Measurements from ENCODE around the gene PLEKHH1.

The PLEKHH1 gene

DNA sequence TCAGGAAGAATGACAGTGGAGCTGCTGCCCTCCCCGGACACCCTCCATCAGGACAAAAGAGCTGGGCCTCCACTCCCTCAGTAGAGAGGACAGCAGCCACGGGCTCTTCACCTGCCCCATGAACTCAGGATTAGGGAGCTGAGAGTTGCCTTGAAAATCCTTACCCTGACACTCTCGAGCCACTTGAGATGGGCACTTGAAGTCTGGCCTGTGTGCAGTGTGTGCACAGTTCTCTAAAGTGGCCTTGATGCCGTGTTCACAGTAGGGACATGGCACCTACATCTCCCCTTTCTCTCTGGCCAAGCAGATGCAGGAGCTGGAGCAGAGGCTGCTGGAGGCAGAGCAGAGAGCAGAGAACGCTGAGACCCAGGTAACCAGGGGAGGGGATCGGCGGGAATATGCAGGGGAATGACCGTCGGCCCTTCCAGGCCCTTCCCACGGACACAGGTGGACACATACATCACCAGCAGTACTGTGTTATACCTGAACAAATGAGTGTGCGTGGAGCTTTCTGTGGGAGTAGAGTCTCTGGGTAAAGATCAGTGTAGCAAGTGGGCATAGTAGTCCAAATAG lies 22.5 kb downstream of the PLEKHH1 start:
- TF ChIP-seq ZFX (IDR thresholded peaks at IDR 0.05): no peak
- TF ChIP-seq, protein P1, sequence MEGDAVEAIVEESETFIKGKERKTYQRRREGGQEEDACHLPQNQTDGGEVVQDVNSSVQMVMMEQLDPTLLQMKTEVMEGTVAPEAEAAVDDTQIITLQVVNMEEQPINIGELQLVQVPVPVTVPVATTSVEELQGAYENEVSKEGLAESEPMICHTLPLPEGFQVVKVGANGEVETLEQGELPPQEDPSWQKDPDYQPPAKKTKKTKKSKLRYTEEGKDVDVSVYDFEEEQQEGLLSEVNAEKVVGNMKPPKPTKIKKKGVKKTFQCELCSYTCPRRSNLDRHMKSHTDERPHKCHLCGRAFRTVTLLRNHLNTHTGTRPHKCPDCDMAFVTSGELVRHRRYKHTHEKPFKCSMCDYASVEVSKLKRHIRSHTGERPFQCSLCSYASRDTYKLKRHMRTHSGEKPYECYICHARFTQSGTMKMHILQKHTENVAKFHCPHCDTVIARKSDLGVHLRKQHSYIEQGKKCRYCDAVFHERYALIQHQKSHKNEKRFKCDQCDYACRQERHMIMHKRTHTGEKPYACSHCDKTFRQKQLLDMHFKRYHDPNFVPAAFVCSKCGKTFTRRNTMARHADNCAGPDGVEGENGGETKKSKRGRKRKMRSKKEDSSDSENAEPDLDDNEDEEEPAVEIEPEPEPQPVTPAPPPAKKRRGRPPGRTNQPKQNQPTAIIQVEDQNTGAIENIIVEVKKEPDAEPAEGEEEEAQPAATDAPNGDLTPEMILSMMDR (conservative IDR thresholded peaks at IDR 0.05): no peak
- no peak overlapping the region for H3K27ac ChIP-seq

DNA sequence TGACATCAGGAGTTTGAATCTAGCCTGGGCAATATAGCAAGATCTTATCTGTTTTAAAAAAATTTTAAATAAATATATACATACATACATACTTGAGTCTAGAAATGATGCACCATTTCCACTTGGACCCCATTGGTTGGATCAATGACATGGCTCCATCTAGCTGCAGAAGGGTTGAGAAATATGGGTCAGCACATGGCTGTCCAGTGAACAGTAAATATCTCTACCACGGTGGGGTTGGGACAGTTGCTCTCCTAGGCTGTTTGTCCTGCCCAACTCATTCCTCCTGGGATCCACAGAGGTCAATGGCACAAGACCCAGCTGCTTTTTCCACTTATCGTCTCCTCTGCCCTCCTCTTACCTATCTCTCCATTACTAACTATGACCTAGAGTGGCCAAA lies 23.6 kb downstream of the PLEKHH1 start:
- no peak overlapping the region for H3K27ac ChIP-seq
- TF ChIP-seq, protein P1 (conservative IDR thresholded peaks at IDR 0.05): no peak
- TF ChIP-seq ZFX (IDR thresholded peaks at IDR 0.05): no peak

DNA sequence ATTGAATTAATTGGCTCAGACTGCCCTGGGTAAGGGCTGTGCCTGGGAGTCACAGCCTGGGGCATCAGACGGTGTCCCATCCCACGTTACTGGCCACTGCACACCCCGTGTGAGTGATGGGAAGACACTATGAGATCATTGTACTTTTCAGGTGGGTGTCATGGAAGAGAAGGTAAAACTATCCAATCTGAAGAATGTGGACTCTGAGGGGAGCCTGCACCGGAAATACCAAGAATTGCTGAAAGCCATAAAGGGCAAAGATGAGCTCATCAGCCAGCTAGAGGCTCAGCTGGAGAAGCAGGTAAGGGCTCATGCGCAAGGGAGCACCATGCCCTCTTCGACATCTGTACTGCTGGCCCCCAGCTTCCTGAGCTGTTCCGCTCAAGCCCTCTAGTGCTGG lies 24.0 kb downstream of the PLEKHH1 start:
- no peak for TF ChIP-seq ZFX (IDR thresholded peaks at IDR 0.05)
- TF ChIP-seq, protein P1 (conservative IDR thresholded peaks at IDR 0.05): no peak
- H3K27ac ChIP-seq: no peak overlapping the region

DNA sequence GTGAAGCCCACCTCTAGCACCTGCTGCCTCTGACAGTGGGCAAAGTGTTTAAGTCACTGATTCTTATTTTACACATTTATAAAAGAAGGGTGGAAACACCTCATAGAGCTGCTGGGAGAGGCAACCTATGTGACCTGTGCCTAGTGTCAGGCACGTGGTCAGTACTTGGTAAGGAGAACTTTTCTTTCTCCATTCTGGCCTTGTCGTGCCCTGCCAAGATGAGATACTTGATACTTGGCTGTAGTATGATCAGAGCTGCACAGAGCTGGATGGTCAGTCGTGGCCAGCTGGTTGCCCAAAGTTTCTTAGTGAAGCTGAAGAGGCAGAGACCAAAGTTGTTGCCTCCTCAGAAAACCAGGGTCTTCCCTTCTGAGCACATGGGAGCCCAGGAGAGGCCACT lies 24.6 kb downstream of the PLEKHH1 start:
- no peak for TF ChIP-seq ZFX (IDR thresholded peaks at IDR 0.05)
- TF ChIP-seq, protein P1 (conservative IDR thresholded peaks at IDR 0.05): no peak
- no peak overlapping the region for H3K27ac ChIP-seq

DNA sequence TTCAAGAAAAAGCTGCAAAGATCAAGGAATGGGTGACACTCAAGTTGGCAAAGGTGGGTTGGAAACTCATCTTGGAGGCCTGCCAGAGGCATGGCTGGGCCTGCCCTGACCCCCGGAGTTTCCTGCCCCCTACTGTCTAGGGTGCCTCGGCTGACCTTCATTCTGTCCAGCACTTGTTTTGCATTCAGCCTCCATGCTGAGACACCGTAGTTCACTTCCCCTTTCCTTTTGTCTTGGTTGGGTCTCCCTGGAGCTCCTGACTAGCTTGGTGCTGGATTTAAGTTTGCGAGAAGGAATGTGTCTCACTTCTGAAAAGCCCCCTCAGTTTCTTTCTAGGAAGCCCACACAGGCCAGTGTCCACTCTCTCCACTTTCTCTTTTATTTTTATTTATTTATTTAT lies 26.5 kb downstream of the PLEKHH1 start:
- no peak for TF ChIP-seq ZFX (IDR thresholded peaks at IDR 0.05)
- TF ChIP-seq, protein P1 (conservative IDR thresholded peaks at IDR 0.05): no peak
- H3K27ac ChIP-seq: no peak overlapping the region

DNA sequence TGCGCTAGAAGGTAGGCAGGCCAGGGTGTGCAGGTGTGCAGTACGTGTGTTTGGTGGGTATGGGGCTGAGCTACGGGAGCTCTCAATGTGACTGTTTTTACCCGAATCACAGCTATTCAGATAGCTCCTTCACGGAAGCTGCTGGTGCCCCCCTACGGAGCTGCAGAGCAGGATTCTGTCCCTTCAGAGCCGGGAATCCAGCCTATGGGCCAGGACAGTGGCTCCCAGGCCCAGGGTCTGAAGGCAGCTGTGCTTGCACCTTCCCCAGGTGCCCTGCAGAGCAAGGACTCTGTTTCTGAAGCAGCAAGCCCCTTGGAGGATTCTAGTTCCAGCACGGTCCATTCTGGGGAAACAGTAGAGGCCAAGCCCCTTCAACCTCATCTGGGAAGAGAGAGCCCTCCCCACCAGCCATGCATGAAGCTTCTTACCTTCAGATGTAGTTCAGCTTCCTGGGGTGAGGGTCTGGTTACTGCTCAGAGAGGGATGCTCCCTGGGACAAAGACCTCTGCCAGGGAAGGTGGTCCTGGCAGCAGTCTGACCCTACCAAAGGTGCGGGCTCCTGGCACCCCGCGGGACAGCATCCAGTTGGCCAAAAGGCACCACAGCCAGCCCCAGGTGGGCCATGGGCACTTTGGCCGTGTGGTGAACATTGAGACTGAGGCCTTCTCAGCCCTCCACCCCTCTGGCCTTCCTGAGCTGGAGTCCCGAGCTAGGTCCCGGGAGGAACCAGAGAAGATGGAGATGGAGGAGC lies 29.1 kb downstream of the PLEKHH1 start:
- no peak for TF ChIP-seq ZFX (IDR thresholded peaks at IDR 0.05)
- TF ChIP-seq, protein P1 (conservative IDR thresholded peaks at IDR 0.05): no peak
- no peak overlapping the region for H3K27ac ChIP-seq

DNA sequence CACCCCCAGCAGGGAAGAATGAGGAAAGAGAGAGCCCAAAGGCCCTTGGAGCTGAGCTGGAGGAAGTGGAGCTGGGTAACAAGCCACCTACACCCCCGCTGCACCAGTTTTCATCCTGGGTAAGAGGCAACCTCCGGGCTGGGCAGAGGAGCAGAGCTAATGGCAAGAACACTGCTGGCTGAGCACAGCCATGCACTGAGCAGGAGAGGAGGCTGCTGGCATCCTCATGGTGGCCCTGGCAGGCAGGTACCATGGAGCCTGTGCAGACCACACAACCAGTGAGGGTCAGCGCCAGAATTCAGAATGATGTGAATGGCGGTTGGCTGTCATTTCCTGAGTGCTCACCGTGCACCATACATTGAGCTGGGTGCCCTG lies 29.7 kb downstream of the PLEKHH1 start:
- TF ChIP-seq, protein P1 (conservative IDR thresholded peaks at IDR 0.05): no peak
- no peak for TF ChIP-seq ZFX (IDR thresholded peaks at IDR 0.05)
- H3K27ac ChIP-seq: no peak overlapping the region
